Omental fat pad (tissue), 4 donors: Measurements from ENCODE around the gene ALPP. TPM values are rescaled to one million over a fixed set of nuclear protein-coding genes. Genes with fewer than 3 reads are reported as not detected.
"Not testable (repeated sequence)": the region's sequence is repeated elsewhere in the genome, so short reads cannot be mapped to it uniquely, and the experiment has no call there.

ENCODE experiments used
- ATAC-seq: fragments of 150-250 bp; one replicate; pipeline ENCODE4 v1.9.1; 2016; ENCODE audit warnings: mild to moderate bottlenecking, moderate library complexity; ENCODE audit not compliant: low FRiP score
- DNase-seq: peaks from one replicate; pipeline ENCODE4 v3.0.0-alpha.2; 2019; ENCODE audit warnings: low spot score
- CTCF ChIP-seq, 3 donors: fragments of 450-650 bp; IDR thresholded peaks; one replicate each; pipeline ENCODE4 v1.5.1; 2016 to 2017; ENCODE audit warnings: antibody characterized with exemption in 3 of 3, mild to moderate bottlenecking in 3 of 3, moderate library complexity in 2 of 3
- total RNA-seq, 4 donors: library from RNA; depleted of rRNA; stranded (reverse); fragments of >200 nt; gene quantifications; one replicate each; pipeline ENCODE4 v1.1.0, GENCODE V29; 2016

ALPP gene
- total RNA-seq, 4 donors from 2014 or later, result not detected

- ATAC-seq, result no peak
- no peak for TF ChIP-seq CTCF (IDR thresholded peaks at IDR 0.05)
- DNase-seq, result no peak
Measured at GRCh38 chr2:232335859-232336215, 42.7 kb upstream of the ALPP start.

GRCh38 chr2:232336241-232336736 is 42.3 kb upstream of the ALPP start:
- no peak for TF ChIP-seq CTCF (IDR thresholded peaks at IDR 0.05)
- DNase-seq (no peak), ATAC-seq (no peak)

GRCh38 chr2:232336981-232337720 is 41.4 kb upstream of the ALPP start:
- DNase-seq (peak; percentile 20), ATAC-seq (no peak)
- no peak for TF ChIP-seq CTCF (IDR thresholded peaks at IDR 0.05)

- DNase-seq, ATAC-seq: not testable (repeated sequence)
Measured at GRCh38 chr2:232338094-232338758, 40.3 kb upstream of the ALPP start.

GRCh38 chr2:232338759-232339106 is 39.8 kb upstream of the ALPP start:
- ATAC-seq, result no peak
- DNase-seq, result no peak
- TF ChIP-seq CTCF (IDR thresholded peaks at IDR 0.05), result no peak

GRCh38 chr2:232339121-232340081 is 39.1 kb upstream of the ALPP start:
- TF ChIP-seq CTCF (IDR thresholded peaks at IDR 0.05), result no peak
- no peak for DNase-seq
- ATAC-seq, result no peak
